ENCODE measurements around the gene FCRL5. TPM values are rescaled to one million over a fixed set of nuclear protein-coding genes. Genes with fewer than 3 reads are reported as not detected.

The FCRL5 gene
- total RNA-seq, 4 donors from 2014 or later = not detected

- WGBS, 2 donors = 59 to 67% methylated on average over 3 of the region's 3 CpGs
- H3K4me3 ChIP-seq (ENCODE audit: low read depth, poor library complexity, severe bottlenecking) = no peak overlapping the region
- intact Hi-C loops (cut with DNase I; ENCODE audit: low total_unique reads) = no loop called here
- TF ChIP-seq CTCF (IDR thresholded peaks at IDR 0.05) = no peak
- TF ChIP-seq POLR2A (IDR thresholded peaks at IDR 0.05) = no peak
- no peak for DNase-seq (ENCODE audit: low spot score in 2 of 2)
Measured at GRCh38 chr1:157497987-157498735, 54.2 kb downstream of the FCRL5 start.

- intact Hi-C loops (cut with DNase I; ENCODE audit: low total_unique reads) = no loop called here
- TF ChIP-seq POLR2A (IDR thresholded peaks at IDR 0.05) = no peak
- no peak for TF ChIP-seq CTCF (IDR thresholded peaks at IDR 0.05)
- DNase-seq (ENCODE audit: low spot score in 2 of 2) = no peak
- WGBS, 2 donors = 76 to 92% methylated on average over 1 of the region's 1 CpG
- no peak overlapping the region for H3K4me3 ChIP-seq (ENCODE audit: low read depth, poor library complexity, severe bottlenecking)
Measured at GRCh38 chr1:157497284-157497683, 55.0 kb downstream of the FCRL5 start.

GRCh38 chr1:157496121-157496526, 56.2 kb downstream of the FCRL5 start:
- DNase-seq (ENCODE audit: low spot score in 2 of 2) = no peak
- TF ChIP-seq POLR2A (IDR thresholded peaks at IDR 0.05) (no peak), CTCF (IDR thresholded peaks at IDR 0.05) (no peak)
- 12 to 13% methylated on average over 5 of the region's 5 CpGs for WGBS, 2 donors
- intact Hi-C loops (cut with DNase I; ENCODE audit: low total_unique reads) = no loop called here
- H3K4me3 ChIP-seq (ENCODE audit: low read depth, poor library complexity, severe bottlenecking) = no peak overlapping the region

- intact Hi-C loops (cut with DNase I; ENCODE audit: low total_unique reads) = no loop called here
- WGBS, 2 donors = 67 to 92% methylated on average over 3 of the region's 3 CpGs
- H3K4me3 ChIP-seq (ENCODE audit: low read depth, poor library complexity, severe bottlenecking) = no peak overlapping the region
- DNase-seq (ENCODE audit: low spot score in 2 of 2) = no peak
- TF ChIP-seq POLR2A (IDR thresholded peaks at IDR 0.05) (no peak), CTCF (IDR thresholded peaks at IDR 0.05) (no peak)
Measured at GRCh38 chr1:157495285-157495684, 57.0 kb downstream of the FCRL5 start.

- TF ChIP-seq POLR2A (IDR thresholded peaks at IDR 0.05) (no peak), CTCF (IDR thresholded peaks at IDR 0.05) (no peak)
- 72 to 76% methylated on average over 4 of the region's 4 CpGs for WGBS, 2 donors
- intact Hi-C loops (cut with DNase I; ENCODE audit: low total_unique reads) = no loop called here
- no peak for DNase-seq (ENCODE audit: low spot score in 2 of 2)
- no peak overlapping the region for H3K4me3 ChIP-seq (ENCODE audit: low read depth, poor library complexity, severe bottlenecking)
Measured at GRCh38 chr1:157494093-157494492, 58.2 kb downstream of the FCRL5 start.
